ENCODE measurements around the gene PIK3C3.

The PIK3C3 gene

GRCh38 chr18:41954827-41955613, at the start of gene PIK3C3:
Gene PIK3C3 (plus strand): TSS chr18:41955234. CDS start chr18:41955292, 58 bp downstream.
- in situ Hi-C loops (cut with MboI; ENCODE audit: low sequenced_read_pairs): no loop called here

GRCh38 chr18:41905786-41906527, 49.1 kb upstream of the PIK3C3 start:
- in situ Hi-C loops (cut with MboI; ENCODE audit: low sequenced_read_pairs): no loop called here

- in situ Hi-C loops (cut with MboI; ENCODE audit: low sequenced_read_pairs): no loop called here
Observed at GRCh38 chr18:41906528-41907146, 48.4 kb upstream of the PIK3C3 start.

GRCh38 chr18:41917181-41917580, 37.9 kb upstream of the PIK3C3 start:
- in situ Hi-C loops (cut with MboI; ENCODE audit: low sequenced_read_pairs): no loop called here

DNA sequence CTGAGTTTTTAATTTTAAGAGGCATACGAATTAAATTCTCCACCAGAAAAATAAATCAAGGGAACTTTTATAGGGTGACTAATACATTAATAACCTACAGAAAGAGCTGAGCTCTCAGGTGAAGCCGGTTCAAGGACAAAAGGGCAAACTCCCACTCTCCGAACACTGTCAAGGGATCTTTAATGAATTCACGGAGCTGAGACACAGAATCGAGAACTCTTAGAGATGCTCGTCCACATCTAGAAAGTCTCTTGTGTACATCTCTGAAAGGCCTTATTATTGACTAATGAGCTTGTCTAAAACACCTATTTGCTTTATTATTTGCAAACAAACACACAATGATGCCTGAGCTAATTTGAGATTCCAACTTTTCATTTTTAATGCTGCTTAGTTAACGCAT, 33.3 kb upstream of the PIK3C3 start:
- in situ Hi-C loops (cut with MboI; ENCODE audit: low sequenced_read_pairs): no loop called here

GRCh38 chr18:41922176-41922575, 32.9 kb upstream of the PIK3C3 start:
- in situ Hi-C loops (cut with MboI; ENCODE audit: low sequenced_read_pairs): no loop called here

GRCh38 chr18:41922841-41923240, 32.2 kb upstream of the PIK3C3 start:
- in situ Hi-C loops (cut with MboI; ENCODE audit: low sequenced_read_pairs): no loop called here

DNA sequence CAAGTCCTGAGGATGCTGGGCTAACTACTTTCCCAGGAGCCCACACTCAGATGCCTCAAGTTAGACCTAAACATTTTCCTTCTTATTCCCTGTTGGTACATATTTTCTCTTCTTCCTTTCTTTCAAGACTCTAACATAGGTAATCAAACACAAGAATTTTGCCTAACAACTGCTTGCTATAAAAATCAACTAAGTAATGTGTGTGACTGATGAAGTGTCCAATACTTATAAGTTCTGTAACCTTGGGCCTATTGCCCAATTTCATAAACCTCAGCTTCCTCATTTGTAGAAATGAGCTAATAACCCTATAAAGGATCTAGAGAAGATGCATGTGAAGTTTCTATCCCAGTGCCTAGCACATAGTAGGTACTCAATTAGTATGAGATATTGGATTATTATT, 31.6 kb upstream of the PIK3C3 start:
- in situ Hi-C loops (cut with MboI; ENCODE audit: low sequenced_read_pairs): no loop called here

GRCh38 chr18:41928581-41928980, 26.5 kb upstream of the PIK3C3 start:
- in situ Hi-C loops (cut with MboI; ENCODE audit: low sequenced_read_pairs): no loop called here

DNA sequence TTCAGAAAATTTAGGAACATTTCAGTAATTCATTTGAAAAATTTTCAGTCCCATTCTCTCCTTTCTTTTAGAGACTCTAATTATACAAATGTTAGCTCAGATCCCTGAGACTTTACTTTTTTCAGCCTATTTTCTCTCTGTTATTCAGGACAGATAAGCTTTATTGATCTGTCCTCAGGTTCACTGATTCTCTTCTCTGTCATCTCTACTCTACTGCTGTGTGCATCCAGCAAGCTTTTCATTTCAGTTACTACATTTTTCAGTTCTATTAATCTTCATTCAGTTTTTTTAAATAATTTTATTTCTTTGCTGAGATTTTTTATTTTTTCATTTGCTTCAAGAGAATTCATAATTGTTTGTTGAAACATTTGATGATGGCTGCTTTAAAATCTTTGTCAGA, 22.1 kb upstream of the PIK3C3 start:
- in situ Hi-C loops (cut with MboI; ENCODE audit: low sequenced_read_pairs): no loop called here

GRCh38 chr18:41933778-41934177, 21.3 kb upstream of the PIK3C3 start:
- in situ Hi-C loops (cut with MboI; ENCODE audit: low sequenced_read_pairs): no loop called here

GRCh38 chr18:41936471-41937134, 18.4 kb upstream of the PIK3C3 start:
- in situ Hi-C loops (cut with MboI; ENCODE audit: low sequenced_read_pairs): no loop called here

DNA sequence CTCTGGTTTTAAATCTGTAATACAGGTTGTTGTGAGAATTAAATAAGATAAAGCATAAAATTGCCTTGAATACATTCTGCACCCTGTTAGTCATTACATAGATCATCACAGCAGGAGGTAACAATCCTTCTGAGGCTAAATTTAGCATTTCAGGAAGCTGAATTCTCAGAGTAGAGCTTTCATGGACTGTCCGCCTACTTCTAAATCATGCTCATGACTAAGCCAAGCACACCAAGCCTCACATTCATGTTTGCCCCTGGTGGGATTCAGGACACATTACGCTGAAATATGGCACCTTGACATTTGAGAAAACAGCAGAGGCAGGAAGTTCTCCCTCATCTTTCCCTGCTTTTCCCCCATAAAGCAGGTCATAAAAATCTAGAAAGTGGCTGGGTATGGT, 16.6 kb upstream of the PIK3C3 start:
- in situ Hi-C loops (cut with MboI; ENCODE audit: low sequenced_read_pairs): no loop called here

- in situ Hi-C loops (cut with MboI; ENCODE audit: low sequenced_read_pairs): no loop called here
Observed at GRCh38 chr18:41939326-41939725, 15.7 kb upstream of the PIK3C3 start.

- in situ Hi-C loops (cut with MboI; ENCODE audit: low sequenced_read_pairs): no loop called here
Observed at GRCh38 chr18:41940506-41941215, 14.4 kb upstream of the PIK3C3 start.

- in situ Hi-C loops (cut with MboI; ENCODE audit: low sequenced_read_pairs): no loop called here
Observed at GRCh38 chr18:41942254-41942653, 12.8 kb upstream of the PIK3C3 start.

DNA sequence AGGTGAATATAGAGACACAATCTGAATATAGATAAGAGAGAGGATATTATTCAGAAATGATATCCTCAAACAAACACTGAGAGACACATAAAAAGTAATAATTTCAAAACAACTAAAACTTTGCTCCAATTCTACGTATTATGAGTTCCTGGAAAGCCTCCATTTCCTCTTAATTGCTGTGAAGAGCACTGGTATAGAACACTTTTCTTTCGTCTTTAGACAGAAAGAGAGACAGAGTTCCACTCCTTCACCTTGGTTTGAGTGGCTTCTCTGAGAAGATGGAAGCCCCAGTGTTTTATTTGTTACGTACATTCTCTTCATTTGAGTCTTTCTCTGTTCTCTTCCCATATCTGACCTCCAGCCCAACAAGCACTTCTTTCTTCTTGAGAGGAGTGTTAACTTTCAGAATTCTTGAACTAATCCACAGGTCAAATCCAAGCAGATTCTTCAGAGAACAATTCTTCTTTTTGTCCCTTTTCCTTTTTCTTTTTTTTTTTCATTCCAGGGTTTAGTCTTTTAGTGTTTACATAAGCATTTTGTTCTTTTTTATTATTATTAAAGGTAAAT, 6.4 kb upstream of the PIK3C3 start:
- in situ Hi-C loops (cut with MboI; ENCODE audit: low sequenced_read_pairs): no loop called here

GRCh38 chr18:41949206-41949920, 5.7 kb upstream of the PIK3C3 start:
- in situ Hi-C loops (cut with MboI; ENCODE audit: low sequenced_read_pairs): no loop called here

DNA sequence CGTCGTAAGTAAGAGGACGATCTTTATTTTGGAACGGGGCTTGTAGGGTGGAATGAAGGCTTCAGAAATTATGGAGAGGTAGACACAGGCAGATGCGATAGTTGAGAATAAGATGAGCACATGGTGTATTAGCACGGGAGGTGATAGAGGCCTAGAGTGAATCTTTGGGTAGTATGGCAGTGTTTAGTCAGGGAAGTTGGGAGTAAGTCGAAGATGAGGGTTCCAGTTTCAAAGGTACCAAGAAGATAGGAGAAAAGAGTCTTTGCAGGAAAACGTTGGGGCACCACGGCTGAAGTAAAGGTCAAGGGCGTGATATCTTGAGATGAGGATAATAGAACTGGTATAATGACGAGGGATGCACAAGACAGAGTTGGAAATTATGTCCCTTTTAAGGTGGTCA, 654 bp downstream of the PIK3C3 start:
- in situ Hi-C loops (cut with MboI; ENCODE audit: low sequenced_read_pairs): no loop called here

DNA sequence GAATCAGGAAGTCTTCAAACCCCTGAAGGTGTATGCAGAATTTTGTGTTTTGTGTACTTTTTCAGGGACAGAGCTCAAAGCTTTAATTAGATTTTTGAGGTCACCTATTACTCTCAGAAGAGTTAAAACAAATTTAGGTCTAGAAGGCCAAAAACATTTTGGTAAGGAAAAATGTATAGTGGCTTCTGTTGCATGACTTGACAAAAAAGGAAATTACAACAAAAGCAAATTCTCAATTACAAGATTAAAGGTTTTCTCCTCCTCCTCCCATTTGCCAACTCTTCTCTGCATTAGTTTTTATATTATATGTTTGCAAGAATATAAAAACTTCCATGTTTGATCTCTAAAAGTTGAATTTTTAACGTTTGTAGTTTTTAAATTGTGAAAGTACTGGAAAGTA, 4.0 kb downstream of the PIK3C3 start:
- in situ Hi-C loops (cut with MboI; ENCODE audit: low sequenced_read_pairs): no loop called here
